Activated CD8-positive, alpha-beta memory T cell treated with anti-CD3 and anti-CD28 coated beads for 48 hours (primary cell): Measurements from ENCODE around the gene GPR156.

Experiments
- DNase-seq, 3 experiments: peaks; one replicate each; pipeline ENCODE4 v3.0.0-alpha.2; 2020; ENCODE audit warnings: low read depth in 2 of 3, low spot score in 2 of 3

GPR156 gene

GRCh38 chr3:120130656-120131055, 154.4 kb downstream of the GPR156 start:
- DNase-seq = no peak

GRCh38 chr3:120129718-120130513, 155.1 kb downstream of the GPR156 start:
- DNase-seq = no peak

DNA sequence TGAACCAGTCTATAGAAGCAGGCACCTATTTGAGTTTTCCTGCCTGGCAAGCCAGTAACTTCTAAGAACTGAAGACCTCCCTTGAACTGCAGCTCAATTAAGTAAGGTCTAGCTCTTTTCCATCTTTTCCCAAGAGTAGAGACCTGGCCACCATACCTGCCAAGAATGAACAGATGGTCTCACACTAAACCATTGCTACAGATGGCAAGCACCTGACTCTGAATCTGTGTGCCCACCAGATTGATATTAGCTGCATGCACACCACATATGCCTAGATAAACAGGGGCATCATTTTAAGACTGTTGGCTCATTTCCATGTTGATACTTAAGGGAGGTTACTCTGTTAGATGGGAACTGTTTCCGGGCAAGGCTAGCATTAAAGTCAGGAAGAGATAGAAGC, 156.0 kb downstream of the GPR156 start:
- no peak for DNase-seq

DNA sequence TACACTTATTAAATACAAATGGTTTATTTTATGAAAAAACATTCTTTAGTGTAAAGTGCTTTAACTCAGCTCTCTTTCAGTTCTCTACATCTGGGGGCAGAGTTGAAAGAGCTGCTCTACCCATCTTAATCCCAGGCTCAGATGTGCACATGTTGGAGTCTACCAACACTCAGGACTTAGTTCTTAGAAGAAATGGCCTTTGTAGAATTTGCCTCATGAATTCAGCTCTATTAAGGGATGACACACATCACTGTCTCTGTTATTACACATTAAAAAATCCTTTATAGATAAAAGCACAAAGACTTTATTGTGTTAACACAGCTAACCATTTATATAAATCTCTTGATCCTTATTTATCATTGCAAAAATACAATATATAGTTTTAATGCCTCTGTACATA, 159.0 kb downstream of the GPR156 start:
- no peak for DNase-seq

GRCh38 chr3:120119846-120120510, 165.0 kb downstream of the GPR156 start:
- DNase-seq = no peak
